HEK293 (cell line): ENCODE measurements around the gene COP1.

Experiments used
- CTCF ChIA-PET: fragments of 350-600 bp; formaldehyde crosslinking; extraction: SDS; loops from one replicate; lab custom pipeline; 2021; ENCODE audit warnings: antibody characterized with exemption; lab: Yijun Ruan, JAX
- POLR2A ChIA-PET: fragments of 300-600 bp; formaldehyde crosslinking; extraction: SDS; loops from one replicate; lab custom pipeline; 2020; ENCODE audit warnings: antibody characterized with exemption, inconsistent platforms; lab: Yijun Ruan, JAX
- H3K27ac ChIP-seq: fragments of 200-500 bp; sonication (Bioruptor generic); 2 replicates; pipeline ENCODE4 v1.5.1; 2014; ENCODE audit warnings: low read depth, low read length, control low read depth, inconsistent platforms; ENCODE audit errors: extremely low read depth
- H3K36me3 ChIP-seq, 2 experiments: fragments of 200-500 bp in 1 of 2; sonication (Bioruptor generic) in 1 of 2; 1 replicate in 1 of 2; 2 replicates in 1 of 2; pipeline ENCODE4 v1.5.1; 2014 to 2017; ENCODE audit warnings: inconsistent platforms in 2 of 2, low read length in 2 of 2; ENCODE audit not compliant: control insufficient read depth in 2 of 2, insufficient read depth in 1 of 2
- H3K4me1 ChIP-seq: fragments of 200-500 bp; sonication (Bioruptor generic); 2 replicates; pipeline ENCODE4 v1.5.1; 2014; ENCODE audit warnings: mild to moderate bottlenecking, low read length, inconsistent platforms; ENCODE audit not compliant: control insufficient read depth, insufficient read depth
- H3K4me3 ChIP-seq: 2 replicates; pipeline ENCODE4 v1.5.1; 2011; ENCODE audit warnings: low read depth, mild to moderate bottlenecking, control low read depth, low read length, moderate library complexity
- H3K9me3 ChIP-seq: fragments of 200-500 bp; sonication (Bioruptor generic); 2 replicates; pipeline ENCODE4 v1.5.1; 2014; ENCODE audit warnings: low read depth, low read length, inconsistent platforms; ENCODE audit not compliant: control insufficient read depth, insufficient read depth
- OSR2 ChIP-seq: fragments of 450-650 bp; formaldehyde crosslinking; IDR thresholded peaks from 2 replicates; pipeline ENCODE4 v1.5.1; 2016; ENCODE audit warnings: missing biosample characterization, missing genetic modification characterization
- PRDM2 ChIP-seq: fragments of 450-650 bp; formaldehyde crosslinking; IDR thresholded peaks from 2 replicates; pipeline ENCODE4 v1.5.1; 2016; ENCODE audit warnings: missing biosample characterization, missing genetic modification characterization, borderline replicate concordance
- SALL2 ChIP-seq: fragments of 450-650 bp; formaldehyde crosslinking; IDR thresholded peaks from 2 replicates; pipeline ENCODE4 v1.5.0; 2017; ENCODE audit warnings: missing biosample characterization, mild to moderate bottlenecking, missing genetic modification characterization, borderline replicate concordance
- TSHZ1 ChIP-seq: fragments of 450-650 bp; formaldehyde crosslinking; IDR thresholded peaks from 2 replicates; pipeline ENCODE4 v1.5.1; 2016; ENCODE audit warnings: missing biosample characterization, missing genetic modification characterization, borderline replicate concordance
- ZBTB11 ChIP-seq: fragments of 450-650 bp; formaldehyde crosslinking; conservative IDR thresholded peaks from 2 replicates; pipeline ENCODE4 v1.5.1; 2016; ENCODE audit warnings: low read depth, missing biosample characterization, missing genetic modification characterization
- ZFP69B ChIP-seq: fragments of 450-650 bp; formaldehyde crosslinking; IDR thresholded peaks from 2 replicates; pipeline ENCODE4 v1.5.1; 2016; ENCODE audit warnings: missing biosample characterization, missing genetic modification characterization
- ZNF140 ChIP-seq: fragments of 450-650 bp; formaldehyde crosslinking; IDR thresholded peaks from 2 replicates; pipeline ENCODE4 v1.5.1; 2016; ENCODE audit warnings: missing biosample characterization, missing genetic modification characterization
- ZNF169 ChIP-seq: fragments of 450-650 bp; formaldehyde crosslinking; IDR thresholded peaks from 2 replicates; pipeline ENCODE4 v1.5.1; 2016; ENCODE audit warnings: missing biosample characterization, missing genetic modification characterization
- ZNF239 ChIP-seq: fragments of 450-650 bp; formaldehyde crosslinking; IDR thresholded peaks from 2 replicates; pipeline ENCODE4 v1.5.1; 2016; ENCODE audit warnings: missing biosample characterization, missing genetic modification characterization
- ZNF391 ChIP-seq: fragments of 450-650 bp; formaldehyde crosslinking; IDR thresholded peaks from 2 replicates; pipeline ENCODE4 v1.5.1; 2016; ENCODE audit warnings: low read depth, missing biosample characterization, missing genetic modification characterization, borderline replicate concordance
- ZNF423 ChIP-seq: fragments of 450-650 bp; formaldehyde crosslinking; IDR thresholded peaks from 2 replicates; pipeline ENCODE4 v1.5.1; 2016; ENCODE audit warnings: missing biosample characterization, missing genetic modification characterization
- ZNF426 ChIP-seq: fragments of 450-650 bp; formaldehyde crosslinking; IDR thresholded peaks from 2 replicates; pipeline ENCODE4 v1.5.1; 2017; ENCODE audit warnings: missing biosample characterization, missing genetic modification characterization, mild to moderate bottlenecking, inconsistent platforms, moderate library complexity
- ZNF529 ChIP-seq: fragments of 450-650 bp; formaldehyde crosslinking; IDR thresholded peaks from 2 replicates; pipeline ENCODE4 v1.5.1; 2017; ENCODE audit warnings: missing genetic modification characterization, missing biosample characterization; ENCODE audit not compliant: insufficient replicate concordance
- ZNF548 ChIP-seq: fragments of 450-650 bp; formaldehyde crosslinking; IDR thresholded peaks from 2 replicates; pipeline ENCODE4 v1.5.1; 2016; ENCODE audit warnings: missing biosample characterization, missing genetic modification characterization
- ZNF560 ChIP-seq: fragments of 450-650 bp; formaldehyde crosslinking; IDR thresholded peaks from 2 replicates; pipeline ENCODE4 v1.5.1; 2017; ENCODE audit warnings: missing biosample characterization, missing genetic modification characterization, borderline replicate concordance
- ZNF664 ChIP-seq: fragments of 450-650 bp; formaldehyde crosslinking; IDR thresholded peaks from 2 replicates; pipeline ENCODE4 v1.5.1; 2016; ENCODE audit warnings: missing biosample characterization, missing genetic modification characterization
- ZNF776 ChIP-seq: fragments of 450-650 bp; formaldehyde crosslinking; IDR thresholded peaks from 2 replicates; pipeline ENCODE4 v1.5.0; 2017; ENCODE audit warnings: missing biosample characterization, missing genetic modification characterization, borderline replicate concordance
- ZNF777 ChIP-seq: fragments of 450-650 bp; formaldehyde crosslinking; IDR thresholded peaks from 2 replicates; pipeline ENCODE4 v1.5.1; 2017; ENCODE audit warnings: missing biosample characterization, missing genetic modification characterization, borderline replicate concordance
- ZNF791 ChIP-seq: fragments of 450-650 bp; formaldehyde crosslinking; IDR thresholded peaks from 2 replicates; pipeline ENCODE4 v1.5.1; 2016; ENCODE audit warnings: missing biosample characterization, missing genetic modification characterization
- ZNF830 ChIP-seq: fragments of 450-650 bp; IDR thresholded peaks from 2 replicates; pipeline ENCODE4 v1.5.0; 2018; ENCODE audit warnings: missing biosample characterization, missing genetic modification characterization, low read depth, mild to moderate bottlenecking, moderate library complexity

The COP1 gene

GRCh38 chr1:176029609-176030008 is 177.5 kb downstream of the COP1 start:
- Histone ChIP-seq H3K27ac (no peak overlapping the region), H3K9me3 (no peaks in the 10 kb centered on the region), H3K36me3 (no peaks in the 10 kb centered on the region), H3K4me3 (no peak overlapping the region), H3K4me1 (peaks cover 4% of the 10 kb centered on the region; the same call in 1 of the 2 replicates)
- ChIA-PET CTCF (interaction anchor here (0.6 kb wide), 1 partner anchor 653 kb away, joined by 3 read pairs; no protein-coding TSS in a partner anchor), POLR2A (no interaction called here)
- TF ChIP-seq ZFP69B (tag by site-specific recombination), result no peak
- TF ChIP-seq ZNF169 (tag by site-specific recombination), result no peak
- no peak for TF ChIP-seq ZNF776 (tag by site-specific recombination)
- TF ChIP-seq ZNF529 (tag by site-specific recombination), result no peak
- TF ChIP-seq ZNF239 (tag by site-specific recombination), result no peak
- TF ChIP-seq ZNF423 (tag by site-specific recombination), result no peak
- no peak for TF ChIP-seq ZNF140 (tag by site-specific recombination)
- TF ChIP-seq, all 188 proteins: peak for 0

- Histone ChIP-seq H3K9me3 (no peaks in the 10 kb centered on the region), H3K36me3 (no peaks in the 10 kb centered on the region), H3K27ac (no peak overlapping the region), H3K4me1 (peaks cover 3% of the 10 kb centered on the region; the same call in 1 of the 2 replicates), H3K4me3 (no peak overlapping the region)
- CTCF ChIA-PET, result interaction anchor here (0.6 kb wide), 1 partner anchor 8 kb away, joined by 4 read pairs; no protein-coding TSS in a partner anchor
- POLR2A ChIA-PET, result no interaction called here
- TF ChIP-seq ZNF830 (tag by site-specific recombination), result no peak
- TF ChIP-seq ZNF777 (tag by site-specific recombination), result no peak
- no peak for TF ChIP-seq TSHZ1 (tag by site-specific recombination)
- TF ChIP-seq ZNF391 (tag by site-specific recombination), result no peak
- no peak for TF ChIP-seq OSR2 (tag by site-specific recombination)
- TF ChIP-seq ZNF560, result no peak
- TF ChIP-seq SALL2 (tag by site-specific recombination), result no peak
- TF ChIP-seq ZBTB11, result no peak
- TF ChIP-seq ZNF791 (tag by site-specific recombination), result no peak
- TF ChIP-seq ZNF423 (tag by site-specific recombination), result no peak
- TF ChIP-seq PRDM2 (tag by site-specific recombination), result no peak
- TF ChIP-seq ZNF426, result no peak
- TF ChIP-seq ZNF664 (tag by site-specific recombination), result no peak
- no peak for TF ChIP-seq ZNF548 (tag by site-specific recombination)
Observed at GRCh38 chr1:176029155-176029554, 177.9 kb downstream of the COP1 start.
